ENCODE data around the gene LCAT.

LCAT gene, protein sequence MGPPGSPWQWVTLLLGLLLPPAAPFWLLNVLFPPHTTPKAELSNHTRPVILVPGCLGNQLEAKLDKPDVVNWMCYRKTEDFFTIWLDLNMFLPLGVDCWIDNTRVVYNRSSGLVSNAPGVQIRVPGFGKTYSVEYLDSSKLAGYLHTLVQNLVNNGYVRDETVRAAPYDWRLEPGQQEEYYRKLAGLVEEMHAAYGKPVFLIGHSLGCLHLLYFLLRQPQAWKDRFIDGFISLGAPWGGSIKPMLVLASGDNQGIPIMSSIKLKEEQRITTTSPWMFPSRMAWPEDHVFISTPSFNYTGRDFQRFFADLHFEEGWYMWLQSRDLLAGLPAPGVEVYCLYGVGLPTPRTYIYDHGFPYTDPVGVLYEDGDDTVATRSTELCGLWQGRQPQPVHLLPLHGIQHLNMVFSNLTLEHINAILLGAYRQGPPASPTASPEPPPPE

DNA sequence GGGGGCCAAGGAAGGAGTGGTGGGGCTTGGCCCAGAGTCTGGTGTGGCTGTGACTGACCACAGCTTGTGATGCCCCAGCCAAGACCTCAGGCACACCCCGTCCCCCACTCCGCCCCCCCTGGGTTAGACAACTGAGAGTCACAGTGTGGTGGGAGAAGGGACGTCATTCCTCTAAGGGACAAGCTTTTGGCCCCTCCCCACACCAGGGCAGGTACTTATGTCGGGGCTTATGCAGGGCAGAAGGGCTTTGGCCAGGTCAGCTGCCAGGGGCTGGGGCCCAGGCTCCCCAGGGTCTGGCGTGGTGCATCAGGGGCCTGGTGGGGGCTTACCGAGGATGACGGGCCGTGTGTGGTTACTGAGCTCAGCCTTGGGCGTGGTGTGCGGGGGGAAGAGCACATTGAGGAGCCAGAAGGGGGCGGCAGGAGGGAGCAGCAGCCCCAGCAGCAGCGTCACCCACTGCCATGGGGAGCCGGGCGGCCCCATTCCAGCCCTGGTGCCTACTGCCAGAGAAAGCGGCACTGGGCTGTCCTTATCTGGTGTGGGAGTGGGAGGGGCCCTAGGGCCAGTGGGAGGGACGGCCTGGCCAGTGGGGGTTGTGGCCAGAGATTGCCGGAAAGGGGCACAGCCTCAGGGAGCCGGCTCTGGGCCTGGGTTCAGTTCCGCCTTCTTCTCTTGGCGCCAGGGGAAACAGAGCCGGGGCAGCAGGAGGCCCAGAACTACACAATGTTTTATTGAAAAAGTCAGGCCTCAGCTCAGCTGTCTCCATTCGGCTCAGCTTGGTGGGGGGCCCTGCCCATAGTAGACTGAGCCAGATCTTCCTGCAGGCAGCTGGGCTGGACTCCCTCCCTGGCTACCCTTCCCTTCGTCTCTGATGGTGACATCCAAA lies at the start of gene LCAT:
Gene LCAT, minus strand, starts transcription at position 502 of the 886 bp plus-strand sequence. Its CDS starts 19 bp downstream, at position 483.
- H3K9me3 ChIP-seq (ENCODE audit: control insufficient read depth, insufficient read depth, low read length) = no peaks in the 10 kb centered on the region
- no peak within 1 kb of the TSS for H3K9ac ChIP-seq (ENCODE audit: low read depth, low read length)
- H3K27me3 ChIP-seq (ENCODE audit: control insufficient read depth, insufficient read depth, low read length) = no peaks in the 10 kb centered on the region
- H3K4me3 ChIP-seq (ENCODE audit: low read depth, low read length) = no peak within 1 kb of the TSS
- no peaks in the 10 kb centered on the region for H3K4me1 ChIP-seq (ENCODE audit: control insufficient read depth, insufficient read depth, low read length)
- peaks cover 44% of the 10 kb centered on the region for H3K36me3 ChIP-seq (ENCODE audit: control insufficient read depth, insufficient read depth, low read length)

DNA sequence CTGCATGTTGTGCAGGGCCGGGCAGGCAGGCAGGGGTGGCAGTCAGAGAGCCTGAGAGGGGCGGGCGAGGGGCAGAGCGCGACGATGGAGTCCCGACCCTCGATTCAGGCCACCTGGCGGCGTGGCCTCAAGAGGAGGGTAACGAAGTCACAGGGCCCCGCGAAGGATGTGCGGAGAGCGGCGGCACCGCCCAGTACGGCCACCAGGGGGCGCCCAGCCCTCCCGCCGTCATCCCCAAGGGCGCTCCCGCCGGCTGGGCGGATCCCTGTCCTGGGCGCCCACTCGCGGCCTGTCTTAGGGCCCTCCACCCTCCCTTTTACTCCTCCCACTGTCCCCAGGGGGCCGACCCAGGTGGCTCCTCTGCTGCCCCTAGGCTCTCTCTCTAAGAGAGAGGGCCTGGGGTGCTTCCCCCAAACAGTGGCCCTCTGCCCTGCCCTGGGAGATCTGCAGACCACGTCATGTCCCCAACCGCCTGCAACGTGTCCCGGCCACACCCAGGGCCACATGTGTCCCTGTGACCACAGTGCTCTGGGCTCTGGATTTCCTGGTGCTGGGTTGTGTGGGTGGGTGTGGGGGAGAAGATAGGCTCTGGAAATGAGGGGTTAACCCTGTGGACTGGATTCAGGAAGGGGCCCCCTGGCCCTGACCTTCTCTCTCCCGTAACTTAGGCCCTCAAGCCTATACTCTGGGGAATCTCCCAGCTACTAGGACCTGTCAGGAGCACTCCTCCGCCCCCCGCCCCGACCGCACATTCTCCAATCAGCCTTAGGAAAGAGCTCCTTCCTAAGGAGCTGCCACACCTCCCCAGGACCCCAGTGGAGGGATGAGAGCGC lies 49.5 kb upstream of the LCAT start:
- H3K4me1 ChIP-seq (ENCODE audit: control insufficient read depth, insufficient read depth, low read length) = no peaks in the 10 kb centered on the region
- no peaks in the 10 kb centered on the region for H3K9me3 ChIP-seq (ENCODE audit: control insufficient read depth, insufficient read depth, low read length)
- peaks cover 11% of the 10 kb centered on the region for H3K27me3 ChIP-seq (ENCODE audit: control insufficient read depth, insufficient read depth, low read length)
- no peaks in the 10 kb centered on the region for H3K36me3 ChIP-seq (ENCODE audit: control insufficient read depth, insufficient read depth, low read length)
- peak overlapping the region; percentile 13 for H3K4me3 ChIP-seq (ENCODE audit: low read depth, low read length)
- H3K9ac ChIP-seq (ENCODE audit: low read depth, low read length) = no peak overlapping the region

DNA sequence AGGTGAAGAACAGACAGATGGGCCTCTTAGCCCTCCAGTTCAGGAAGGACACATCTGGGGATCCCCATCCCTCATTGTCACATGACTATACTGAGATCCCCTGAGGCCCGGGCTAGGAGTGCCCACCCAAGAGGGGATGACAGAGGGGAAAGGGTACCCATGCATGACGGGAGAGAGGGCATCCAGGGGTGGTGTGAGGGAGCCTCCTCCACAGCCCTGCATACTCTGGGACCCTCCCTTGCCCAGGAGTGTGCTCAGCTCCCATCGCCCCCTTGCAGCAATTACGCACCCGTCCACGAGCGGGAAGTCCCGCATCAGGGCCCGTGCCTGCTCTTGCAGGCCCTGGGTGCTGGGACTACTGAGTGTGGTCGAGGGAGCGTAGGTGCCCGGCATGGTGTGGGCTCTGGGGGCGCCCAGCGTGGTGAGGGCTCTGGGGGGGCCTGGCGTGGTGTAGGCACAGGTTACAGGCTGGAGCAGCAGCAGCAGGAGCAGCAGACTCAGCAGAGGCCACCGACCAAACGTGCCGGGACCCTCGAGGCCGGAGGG lies 48.8 kb upstream of the LCAT start:
- H3K4me3 ChIP-seq (ENCODE audit: low read depth, low read length) = peak overlapping the region; percentile 8
- H3K36me3 ChIP-seq (ENCODE audit: control insufficient read depth, insufficient read depth, low read length) = no peaks in the 10 kb centered on the region
- H3K9me3 ChIP-seq (ENCODE audit: control insufficient read depth, insufficient read depth, low read length) = no peaks in the 10 kb centered on the region
- H3K4me1 ChIP-seq (ENCODE audit: control insufficient read depth, insufficient read depth, low read length) = no peaks in the 10 kb centered on the region
- H3K9ac ChIP-seq (ENCODE audit: low read depth, low read length) = no peak overlapping the region
- H3K27me3 ChIP-seq (ENCODE audit: control insufficient read depth, insufficient read depth, low read length) = peaks cover 11% of the 10 kb centered on the region

DNA sequence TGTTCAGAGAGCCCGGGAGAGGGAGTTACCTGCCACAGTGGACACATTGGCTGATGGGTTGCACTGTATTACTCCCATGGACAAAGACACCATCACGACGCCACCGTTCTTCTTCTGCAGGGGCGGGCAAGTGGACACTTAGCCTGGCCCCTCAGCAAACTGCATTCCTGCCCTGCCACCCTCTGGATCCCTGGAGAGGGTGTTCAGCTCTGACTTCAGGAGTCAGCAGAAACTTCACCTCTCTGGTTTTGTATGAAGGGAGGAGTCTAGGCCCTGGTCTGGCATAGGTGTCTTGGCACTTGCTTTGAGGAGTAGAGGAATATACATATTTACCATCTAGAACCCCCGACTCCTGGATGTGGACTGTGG lies 46.1 kb upstream of the LCAT start:
- no peak overlapping the region for H3K9ac ChIP-seq (ENCODE audit: low read depth, low read length)
- no peaks in the 10 kb centered on the region for H3K4me1 ChIP-seq (ENCODE audit: control insufficient read depth, insufficient read depth, low read length)
- H3K27me3 ChIP-seq (ENCODE audit: control insufficient read depth, insufficient read depth, low read length) = peaks cover 11% of the 10 kb centered on the region
- no peak overlapping the region for H3K4me3 ChIP-seq (ENCODE audit: low read depth, low read length)
- no peaks in the 10 kb centered on the region for H3K9me3 ChIP-seq (ENCODE audit: control insufficient read depth, insufficient read depth, low read length)
- H3K36me3 ChIP-seq (ENCODE audit: control insufficient read depth, insufficient read depth, low read length) = no peaks in the 10 kb centered on the region

DNA sequence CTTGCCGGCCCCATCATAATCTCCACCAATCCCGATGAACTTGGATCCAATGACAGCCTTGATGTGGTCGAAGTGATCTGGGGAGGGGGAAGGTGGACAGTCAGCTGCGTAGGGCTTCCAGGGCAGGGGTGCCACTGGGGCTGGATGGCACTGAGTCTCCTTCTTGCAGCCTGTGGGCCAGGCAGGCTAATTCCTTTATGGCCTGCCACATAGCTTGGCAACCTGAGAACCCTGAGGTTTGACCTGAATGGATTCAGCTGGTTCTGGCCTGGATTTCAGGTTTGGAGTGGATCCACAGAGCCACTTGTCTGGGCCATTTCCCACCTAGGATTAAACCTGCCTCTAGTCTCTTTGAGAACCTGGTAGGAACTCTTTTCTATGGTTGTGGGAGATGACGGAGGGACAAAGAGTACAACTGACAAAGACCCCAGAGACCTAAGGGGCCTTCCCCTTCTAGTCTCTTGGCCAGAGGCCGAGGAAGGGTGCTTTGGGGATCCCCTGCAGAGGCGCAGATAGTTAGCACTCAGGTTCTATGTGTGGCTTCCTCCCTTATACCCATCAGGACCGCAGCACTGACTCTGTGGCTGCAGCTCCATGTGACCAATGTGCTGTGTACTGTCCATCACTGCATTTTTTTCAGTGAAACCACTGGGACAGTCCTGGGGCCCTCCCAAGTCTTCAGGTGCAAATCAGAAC lies 45.5 kb upstream of the LCAT start:
- H3K9ac ChIP-seq (ENCODE audit: low read depth, low read length) = no peak overlapping the region
- H3K4me3 ChIP-seq (ENCODE audit: low read depth, low read length) = no peak overlapping the region
- no peaks in the 10 kb centered on the region for H3K4me1 ChIP-seq (ENCODE audit: control insufficient read depth, insufficient read depth, low read length)
- H3K36me3 ChIP-seq (ENCODE audit: control insufficient read depth, insufficient read depth, low read length) = no peaks in the 10 kb centered on the region
- H3K27me3 ChIP-seq (ENCODE audit: control insufficient read depth, insufficient read depth, low read length) = peaks cover 11% of the 10 kb centered on the region
- no peaks in the 10 kb centered on the region for H3K9me3 ChIP-seq (ENCODE audit: control insufficient read depth, insufficient read depth, low read length)

DNA sequence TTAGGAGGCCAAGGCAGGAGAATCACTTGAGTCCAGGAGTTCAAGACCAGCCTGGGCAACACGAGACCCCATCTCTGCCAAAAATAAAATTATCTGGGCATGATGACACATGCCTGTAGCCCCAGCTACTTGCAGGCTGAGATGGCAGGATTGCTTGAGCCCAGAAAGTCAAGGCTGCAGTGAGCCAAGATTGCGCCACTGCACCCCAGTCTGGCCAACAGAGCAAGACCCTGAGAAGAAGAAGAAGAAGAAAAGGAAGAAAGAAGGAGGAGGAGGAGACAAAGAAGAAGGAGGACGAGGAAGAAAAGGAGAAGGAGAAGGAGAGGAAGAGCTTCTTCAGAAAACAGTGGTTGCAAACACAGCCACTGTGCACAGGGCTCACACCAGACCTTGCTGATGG lies 44.8 kb upstream of the LCAT start:
- no peak overlapping the region for H3K4me3 ChIP-seq (ENCODE audit: low read depth, low read length)
- H3K4me1 ChIP-seq (ENCODE audit: control insufficient read depth, insufficient read depth, low read length) = no peaks in the 10 kb centered on the region
- H3K27me3 ChIP-seq (ENCODE audit: control insufficient read depth, insufficient read depth, low read length) = peaks cover 11% of the 10 kb centered on the region
- H3K9me3 ChIP-seq (ENCODE audit: control insufficient read depth, insufficient read depth, low read length) = no peaks in the 10 kb centered on the region
- no peak overlapping the region for H3K9ac ChIP-seq (ENCODE audit: low read depth, low read length)
- no peaks in the 10 kb centered on the region for H3K36me3 ChIP-seq (ENCODE audit: control insufficient read depth, insufficient read depth, low read length)

DNA sequence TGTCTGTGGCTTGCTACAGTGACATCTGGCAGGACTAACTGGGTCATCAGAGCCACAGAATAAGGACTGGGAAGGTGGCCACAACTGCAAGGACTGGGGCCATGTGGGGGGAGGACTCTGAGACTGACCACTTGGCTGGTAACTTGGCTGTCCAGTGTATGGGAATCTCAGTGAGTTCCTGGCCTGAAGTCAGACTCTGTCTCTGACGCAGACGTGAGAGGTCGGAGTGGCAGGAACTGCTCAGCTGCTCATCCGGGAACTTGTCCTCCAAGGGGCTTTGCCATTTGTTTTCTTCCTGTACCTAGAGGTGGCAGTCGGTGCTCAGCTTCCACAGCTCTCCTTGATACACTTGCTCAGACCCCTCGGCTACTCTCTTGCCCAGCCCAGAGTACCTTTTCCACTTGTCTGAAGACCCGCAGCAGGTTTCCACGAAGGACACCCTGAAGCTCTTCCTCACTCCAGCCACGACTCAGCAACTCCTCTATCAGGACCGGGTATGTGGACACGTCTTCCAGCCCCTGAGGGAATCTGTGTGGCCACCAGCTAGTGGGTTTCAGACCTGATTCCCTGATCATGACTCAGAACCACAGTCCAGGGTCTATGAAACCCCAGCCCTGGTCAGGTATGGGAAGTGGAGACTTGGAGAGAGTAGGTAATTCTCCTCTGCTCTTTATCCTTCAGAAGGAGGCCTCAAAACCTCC lies 43.7 kb upstream of the LCAT start:
- Histone ChIP-seq H3K9ac (ENCODE audit: low read depth, low read length) (no peak overlapping the region), H3K27me3 (ENCODE audit: control insufficient read depth, insufficient read depth, low read length) (peaks cover 6% of the 10 kb centered on the region), H3K4me3 (ENCODE audit: low read depth, low read length) (no peak overlapping the region), H3K4me1 (ENCODE audit: control insufficient read depth, insufficient read depth, low read length) (no peaks in the 10 kb centered on the region), H3K9me3 (ENCODE audit: control insufficient read depth, insufficient read depth, low read length) (no peaks in the 10 kb centered on the region), H3K36me3 (ENCODE audit: control insufficient read depth, insufficient read depth, low read length) (no peaks in the 10 kb centered on the region)

DNA sequence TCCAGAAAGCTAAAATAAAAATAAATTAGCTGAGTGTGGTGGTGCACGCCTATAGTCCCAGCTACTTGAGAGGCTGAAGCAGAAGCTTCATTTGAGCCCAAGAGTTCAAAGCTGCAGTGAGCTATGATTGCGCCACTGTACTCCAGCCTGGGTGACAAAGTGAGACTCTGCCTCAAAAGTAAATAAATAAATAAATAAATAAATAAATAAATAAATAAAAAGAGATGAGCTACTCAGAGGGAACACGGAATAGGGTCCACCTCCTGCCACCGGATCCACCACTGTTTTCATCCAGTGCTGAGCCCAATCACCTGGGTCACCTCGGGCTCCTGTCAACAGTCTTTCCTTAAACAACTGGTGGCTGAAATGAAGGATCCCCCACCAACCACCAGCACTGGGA lies 43.0 kb upstream of the LCAT start:
- no peaks in the 10 kb centered on the region for H3K36me3 ChIP-seq (ENCODE audit: control insufficient read depth, insufficient read depth, low read length)
- H3K4me3 ChIP-seq (ENCODE audit: low read depth, low read length) = no peak overlapping the region
- H3K9me3 ChIP-seq (ENCODE audit: control insufficient read depth, insufficient read depth, low read length) = no peaks in the 10 kb centered on the region
- no peak overlapping the region for H3K9ac ChIP-seq (ENCODE audit: low read depth, low read length)
- H3K27me3 ChIP-seq (ENCODE audit: control insufficient read depth, insufficient read depth, low read length) = no peaks in the 10 kb centered on the region
- H3K4me1 ChIP-seq (ENCODE audit: control insufficient read depth, insufficient read depth, low read length) = no peaks in the 10 kb centered on the region

DNA sequence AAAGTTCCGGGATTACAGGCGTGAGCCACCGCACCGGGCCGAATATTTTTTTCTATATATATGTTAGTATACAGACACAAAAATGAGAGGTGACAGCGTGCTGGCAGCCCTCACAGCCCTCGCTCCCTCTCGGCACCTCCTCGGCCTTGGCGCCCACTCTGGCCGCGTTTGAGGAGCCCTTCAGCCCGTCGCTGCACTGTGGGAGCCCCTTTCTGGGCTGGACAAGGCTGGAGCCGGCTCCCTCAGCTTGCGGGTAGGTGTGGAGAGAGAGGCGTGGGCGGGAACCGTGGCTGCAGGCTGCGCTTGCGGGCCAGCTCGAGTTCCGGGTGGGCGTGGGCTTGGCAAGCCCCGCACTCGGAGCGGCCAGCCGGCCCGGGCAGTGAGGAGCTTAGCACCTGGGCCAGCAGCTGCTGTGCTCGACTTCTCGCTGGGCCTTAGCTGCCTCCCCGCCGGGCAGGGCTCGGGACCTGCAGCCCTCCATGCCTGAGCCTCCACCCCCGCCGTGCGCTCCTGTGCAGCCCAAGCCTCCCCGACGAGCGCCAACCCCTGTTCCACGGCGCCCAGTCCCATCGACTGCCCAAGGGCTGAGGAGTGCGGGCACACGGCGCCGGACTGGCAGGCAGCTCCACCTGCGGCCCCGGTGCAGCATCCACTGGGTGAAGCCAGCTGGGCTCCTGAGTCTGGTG lies 38.2 kb upstream of the LCAT start:
- Histone ChIP-seq H3K4me1 (ENCODE audit: control insufficient read depth, insufficient read depth, low read length) (no peaks in the 10 kb centered on the region), H3K9ac (ENCODE audit: low read depth, low read length) (no peak overlapping the region), H3K36me3 (ENCODE audit: control insufficient read depth, insufficient read depth, low read length) (no peaks in the 10 kb centered on the region), H3K4me3 (ENCODE audit: low read depth, low read length) (no peak overlapping the region), H3K9me3 (ENCODE audit: control insufficient read depth, insufficient read depth, low read length) (no peaks in the 10 kb centered on the region), H3K27me3 (ENCODE audit: control insufficient read depth, insufficient read depth, low read length) (no peaks in the 10 kb centered on the region)

DNA sequence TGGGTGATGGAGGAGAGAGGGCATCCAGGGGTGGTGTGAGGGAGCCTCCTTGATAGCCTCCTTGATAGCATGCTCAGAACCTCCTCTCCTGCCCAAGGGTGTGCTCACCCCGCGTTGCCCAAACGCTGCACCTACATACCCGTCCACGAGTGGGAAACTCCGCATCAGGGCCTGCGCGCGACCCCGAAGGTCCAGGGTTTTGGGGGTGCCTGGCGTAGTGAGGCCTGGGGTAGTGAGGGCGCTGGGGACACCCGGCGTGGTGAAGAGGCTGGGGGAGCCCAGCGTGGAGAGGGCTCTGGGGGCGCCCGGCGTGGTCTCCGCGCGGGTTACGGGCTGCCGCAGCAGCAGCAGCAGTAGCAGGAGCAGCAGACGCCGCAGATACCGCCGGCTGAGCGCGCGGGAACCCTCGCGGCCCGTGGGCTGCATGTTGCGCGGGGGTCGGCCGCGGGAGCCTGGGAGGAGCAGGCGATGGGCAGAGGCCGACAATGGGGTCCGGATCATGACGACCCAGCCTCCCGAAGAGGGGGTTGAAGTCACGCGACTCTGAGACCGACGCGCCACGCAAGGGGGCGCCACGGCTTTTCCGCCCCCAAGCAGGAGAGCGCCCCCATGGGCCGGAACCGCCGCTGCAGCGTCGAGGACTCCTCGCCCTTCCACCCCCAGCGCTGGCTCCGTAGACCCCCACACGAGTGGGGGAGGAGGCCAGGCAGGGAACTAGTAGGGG lies 36.2 kb upstream of the LCAT start, which contains the start of gene DPEP3:
Gene DPEP3, minus strand, starts transcription at position 545 of the 724 bp plus-strand sequence. Its CDS starts 119 bp downstream, at position 426.
- Histone ChIP-seq H3K4me1 (ENCODE audit: control insufficient read depth, insufficient read depth, low read length) (no peaks in the 10 kb centered on the region), H3K4me3 (ENCODE audit: low read depth, low read length) (peak within 1 kb of the TSS; percentile 2), H3K36me3 (ENCODE audit: control insufficient read depth, insufficient read depth, low read length) (no peaks in the 10 kb centered on the region), H3K27me3 (ENCODE audit: control insufficient read depth, insufficient read depth, low read length) (no peaks in the 10 kb centered on the region), H3K9ac (ENCODE audit: low read depth, low read length) (no peak within 1 kb of the TSS), H3K9me3 (ENCODE audit: control insufficient read depth, insufficient read depth, low read length) (no peaks in the 10 kb centered on the region)
